Activated B cell treated with CpG ODN at 0.5 μM for 24 hours (primary cell): ENCODE measurements around the gene OXSR1. TPM values are rescaled to one million over a fixed set of nuclear protein-coding genes. Genes with fewer than 3 reads are reported as not detected.

Source experiments
- ATAC-seq: fragments of 200-7000 bp; cut with Tn5 transposase; one replicate; pipeline ENCODE4 v1.10.0; 2021; ENCODE audit warnings: low read depth, mild to moderate bottlenecking, moderate library complexity
- CTCF ChIA-PET: fragments of 350-600 bp; sonication (Branson Sonifier 250); formaldehyde crosslinking; loops from one replicate; lab custom pipeline; 2021; ENCODE audit warnings: antibody characterized with exemption; lab: Charles Lee
- POLR2A ChIA-PET: fragments of 350-600 bp; sonication (Branson Sonifier 250); formaldehyde crosslinking; loops from one replicate; lab custom pipeline; 2021; ENCODE audit warnings: antibody characterized with exemption; lab: Charles Lee
- DNase-seq: peaks from one replicate; pipeline ENCODE4 v3.0.0; 2022
- H3K27ac Mint-ChIP-seq: one replicate; pipeline ENCODE4 v1.8.0; 2020; ENCODE audit warnings: mixed read lengths
- H3K27me3 Mint-ChIP-seq: one replicate; pipeline ENCODE4 v1.8.0; 2021; ENCODE audit warnings: mixed read lengths
- H3K36me3 Mint-ChIP-seq: one replicate; pipeline ENCODE4 v1.8.0; 2021; ENCODE audit warnings: low read depth, mixed read lengths
- H3K4me1 Mint-ChIP-seq: one replicate; pipeline ENCODE4 v1.8.0; 2021; ENCODE audit warnings: mixed read lengths
- H3K4me3 Mint-ChIP-seq: one replicate; pipeline ENCODE4 v1.8.0; 2020; ENCODE audit warnings: mild to moderate bottlenecking, mixed read lengths
- H3K9me3 Mint-ChIP-seq: one replicate; pipeline ENCODE4 v1.8.0; 2020; ENCODE audit warnings: mixed read lengths
- intact Hi-C: fragments of 100-400 bp; cut with micrococcal nuclease; formaldehyde crosslinking; loops from one replicate; pipeline ENCODE4 v1.15.1; 2024
- total RNA-seq: library from RNA; stranded (reverse); gene quantifications from 2 replicates; pipeline ENCODE4 v1.2.3, GENCODE V29; 2022
- TF ChIP-seq, protein P1 (sequence below): fragments of 200-600 bp; IDR thresholded peaks from one replicate; pipeline ENCODE4 v1.8.0; 2022; ENCODE audit warnings: antibody characterized with exemption, mild to moderate bottlenecking

Gene OXSR1
- total RNA-seq, 1 donor from 2014 or later = 40.2 TPM

- H3K27me3 Mint-ChIP-seq = no peaks in the 10 kb centered on the region
- H3K36me3 Mint-ChIP-seq = no peaks in the 10 kb centered on the region
- H3K4me1 Mint-ChIP-seq = peaks cover 9% of the 10 kb centered on the region
- TF ChIP-seq, protein P1, sequence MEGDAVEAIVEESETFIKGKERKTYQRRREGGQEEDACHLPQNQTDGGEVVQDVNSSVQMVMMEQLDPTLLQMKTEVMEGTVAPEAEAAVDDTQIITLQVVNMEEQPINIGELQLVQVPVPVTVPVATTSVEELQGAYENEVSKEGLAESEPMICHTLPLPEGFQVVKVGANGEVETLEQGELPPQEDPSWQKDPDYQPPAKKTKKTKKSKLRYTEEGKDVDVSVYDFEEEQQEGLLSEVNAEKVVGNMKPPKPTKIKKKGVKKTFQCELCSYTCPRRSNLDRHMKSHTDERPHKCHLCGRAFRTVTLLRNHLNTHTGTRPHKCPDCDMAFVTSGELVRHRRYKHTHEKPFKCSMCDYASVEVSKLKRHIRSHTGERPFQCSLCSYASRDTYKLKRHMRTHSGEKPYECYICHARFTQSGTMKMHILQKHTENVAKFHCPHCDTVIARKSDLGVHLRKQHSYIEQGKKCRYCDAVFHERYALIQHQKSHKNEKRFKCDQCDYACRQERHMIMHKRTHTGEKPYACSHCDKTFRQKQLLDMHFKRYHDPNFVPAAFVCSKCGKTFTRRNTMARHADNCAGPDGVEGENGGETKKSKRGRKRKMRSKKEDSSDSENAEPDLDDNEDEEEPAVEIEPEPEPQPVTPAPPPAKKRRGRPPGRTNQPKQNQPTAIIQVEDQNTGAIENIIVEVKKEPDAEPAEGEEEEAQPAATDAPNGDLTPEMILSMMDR = no peak
- no peak overlapping the region for H3K4me3 Mint-ChIP-seq
- intact Hi-C loops = no loop called here
- no peak for DNase-seq
- ATAC-seq = no peak
- POLR2A ChIA-PET = no interaction called here
- H3K9me3 Mint-ChIP-seq = no peaks in the 10 kb centered on the region
- H3K27ac Mint-ChIP-seq = no peak overlapping the region
- CTCF ChIA-PET = no interaction called here
Observed at GRCh38 chr3:38276081-38276916, 111.0 kb downstream of the OXSR1 start.

- no peaks in the 10 kb centered on the region for H3K36me3 Mint-ChIP-seq
- ChIA-PET POLR2A (no interaction called here), CTCF (no interaction called here)
- H3K9me3 Mint-ChIP-seq = no peaks in the 10 kb centered on the region
- no peaks in the 10 kb centered on the region for H3K27me3 Mint-ChIP-seq
- no peak overlapping the region for H3K4me3 Mint-ChIP-seq
- ATAC-seq = no peak
- peaks cover 9% of the 10 kb centered on the region for H3K4me1 Mint-ChIP-seq
- intact Hi-C loops = no loop called here
- TF ChIP-seq, protein P1 = no peak
- no peak overlapping the region for H3K27ac Mint-ChIP-seq
- DNase-seq = no peak
Observed at GRCh38 chr3:38276917-38277630, 111.7 kb downstream of the OXSR1 start.

DNA sequence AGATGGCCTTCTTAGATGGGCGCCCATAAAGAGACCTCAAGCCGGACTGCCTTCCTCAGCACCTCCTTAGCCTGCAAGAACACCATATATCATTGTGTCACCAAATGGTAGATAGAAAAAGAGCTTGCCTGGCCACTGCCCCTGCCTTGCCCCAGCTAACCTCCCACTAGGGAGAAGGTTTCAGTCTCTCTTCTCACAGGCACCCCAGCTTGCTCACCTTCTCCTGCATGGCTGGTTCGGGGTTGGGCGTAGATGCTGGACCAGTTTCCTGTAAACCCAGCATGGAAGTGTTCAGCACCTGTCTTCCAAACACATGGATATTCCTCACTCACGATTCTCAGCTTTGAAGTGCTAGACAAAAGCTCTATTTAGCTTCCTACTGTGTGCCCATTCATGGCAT lies 113.5 kb downstream of the OXSR1 start:
- intact Hi-C loops = no loop called here
- ChIA-PET CTCF (interaction anchor here (0.6 kb wide), 1 partner anchor 460 kb away, joined by 4 read pairs; no protein-coding TSS in a partner anchor), POLR2A (no interaction called here)
- H3K27ac Mint-ChIP-seq = no peak overlapping the region
- H3K4me1 Mint-ChIP-seq = no peaks in the 10 kb centered on the region
- no peaks in the 10 kb centered on the region for H3K36me3 Mint-ChIP-seq
- TF ChIP-seq, protein P1 = no peak
- no peaks in the 10 kb centered on the region for H3K9me3 Mint-ChIP-seq
- ATAC-seq = no peak
- no peak overlapping the region for H3K4me3 Mint-ChIP-seq
- H3K27me3 Mint-ChIP-seq = no peaks in the 10 kb centered on the region
- no peak for DNase-seq

- intact Hi-C loops = no loop called here
- no peaks in the 10 kb centered on the region for H3K4me1 Mint-ChIP-seq
- DNase-seq = no peak
- ChIA-PET POLR2A (no interaction called here), CTCF (no interaction called here)
- no peak for ATAC-seq
- no peak within 1 kb of the TSS for H3K4me3 Mint-ChIP-seq
- H3K27me3 Mint-ChIP-seq = no peaks in the 10 kb centered on the region
- H3K27ac Mint-ChIP-seq = no peak within 1 kb of the TSS
- H3K36me3 Mint-ChIP-seq = no peaks in the 10 kb centered on the region
- H3K9me3 Mint-ChIP-seq = no peaks in the 10 kb centered on the region
- TF ChIP-seq, protein P1 = no peak
Observed at GRCh38 chr3:38281895-38282686, 116.8 kb downstream of the OXSR1 start, which contains the start of gene SLC22A14. TSS of gene SLC22A14 (plus strand) at chr3:38282294. CDS start at chr3:38306027, 23,733 bp downstream.
